HL-60/S4 (cell line): ENCODE results near the gene CCDC146.
"Not testable (repeated sequence)": the region's sequence is repeated elsewhere in the genome, so short reads cannot be mapped to it uniquely, and the experiment has no call there.

Experiments used
- in situ Hi-C: fragments of 300-500 bp; cut with MboI; formaldehyde crosslinking; loops from 2 replicates; pipeline ENCODE4 v1.14.3; 2022; ENCODE audit warnings: low sequenced_read_pairs

The CCDC146 gene

DNA sequence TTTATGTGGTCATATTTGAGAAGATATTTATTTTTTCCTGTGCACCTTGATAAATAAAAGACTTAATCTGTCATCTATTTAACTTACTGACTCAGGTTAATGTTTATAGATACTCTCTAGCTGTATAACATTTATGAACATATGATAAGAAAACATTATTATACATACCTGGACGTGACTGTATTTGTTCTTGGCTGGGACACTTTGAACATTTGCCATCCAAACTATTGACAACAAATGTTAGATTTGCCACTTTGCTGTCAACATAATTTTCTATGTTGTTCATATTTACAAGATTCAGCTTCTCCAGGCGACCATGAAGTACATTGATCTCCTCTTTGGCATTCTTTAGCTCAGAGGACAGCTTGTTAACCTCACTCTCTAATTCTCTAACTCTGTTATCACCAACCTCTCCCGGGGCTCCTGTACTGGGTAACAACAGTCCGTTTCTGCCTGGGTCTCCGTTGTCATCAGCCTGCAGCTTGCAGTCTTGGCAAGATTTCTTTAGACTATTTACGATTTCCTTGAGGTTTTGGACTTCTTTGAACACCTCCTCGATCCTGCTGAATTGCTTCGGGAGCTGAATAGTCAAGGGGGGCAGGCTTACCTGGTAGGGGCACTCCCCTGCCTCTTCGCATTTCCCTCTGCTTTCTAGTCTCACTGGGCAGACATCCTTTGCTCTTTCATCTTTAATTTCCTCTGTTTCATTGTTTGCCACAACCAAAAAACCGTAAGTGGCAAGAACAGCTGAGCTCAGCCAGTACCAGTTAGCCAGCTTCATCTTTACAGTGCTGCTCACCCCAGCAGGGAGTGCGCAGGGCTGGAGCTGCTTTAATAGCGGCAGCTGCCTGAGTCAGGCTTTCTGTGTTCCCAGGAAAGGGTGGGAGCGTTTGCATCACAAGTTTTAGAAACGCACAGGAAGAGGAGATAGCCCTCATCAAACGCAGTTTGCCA, 76.9 kb downstream of the CCDC146 start, which contains the start of gene FGL2:
Gene FGL2, minus strand, starts transcription at position 807 of the 954 bp plus-strand sequence. Its CDS starts 26 bp downstream, at position 781.
- in situ Hi-C loops: no loop called here

DNA sequence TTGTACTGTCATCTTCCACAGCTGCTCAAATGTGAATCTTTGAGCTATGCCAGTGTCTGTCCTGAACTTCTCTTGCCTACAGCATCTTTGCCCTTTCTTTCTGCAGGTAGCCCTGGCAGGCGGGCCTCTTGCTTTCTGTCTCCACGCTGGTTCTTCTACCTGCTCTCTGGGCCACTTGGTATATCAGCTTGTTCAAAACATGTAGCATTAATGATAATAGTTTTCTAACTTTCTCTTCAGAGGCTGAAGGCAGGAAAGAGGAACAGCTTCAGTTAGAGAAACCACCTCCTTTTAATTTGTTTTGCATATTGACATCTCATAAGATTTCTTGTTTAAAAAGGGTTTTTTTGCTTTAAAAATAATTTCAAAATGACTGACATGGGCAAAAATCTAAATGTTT, 78.1 kb downstream of the CCDC146 start:
- in situ Hi-C loops: no loop called here

DNA sequence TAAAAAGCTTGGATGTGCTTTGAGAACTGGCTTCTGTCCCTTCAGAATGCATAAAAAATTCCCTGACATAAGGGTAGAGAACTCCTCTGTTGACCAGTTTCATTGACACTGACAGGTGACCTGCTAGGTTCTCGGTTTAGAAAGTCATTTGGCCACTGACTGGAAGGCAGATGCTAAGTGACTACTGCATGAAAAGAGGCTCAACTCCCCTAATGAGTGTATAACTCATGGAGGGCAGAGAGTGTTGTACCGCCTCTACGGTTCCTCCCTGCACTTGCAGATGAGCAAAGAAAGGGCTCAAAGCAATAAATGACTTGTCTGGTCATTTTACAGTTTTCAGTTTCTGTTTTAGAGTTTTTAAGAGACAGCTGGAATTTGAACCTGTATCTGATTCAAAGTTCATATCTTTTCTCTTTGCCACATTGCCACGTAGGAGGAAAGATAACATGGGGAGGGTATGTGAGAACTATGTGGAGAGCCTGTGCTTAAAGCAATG, 80.1 kb downstream of the CCDC146 start:
- in situ Hi-C loops: no loop called here

DNA sequence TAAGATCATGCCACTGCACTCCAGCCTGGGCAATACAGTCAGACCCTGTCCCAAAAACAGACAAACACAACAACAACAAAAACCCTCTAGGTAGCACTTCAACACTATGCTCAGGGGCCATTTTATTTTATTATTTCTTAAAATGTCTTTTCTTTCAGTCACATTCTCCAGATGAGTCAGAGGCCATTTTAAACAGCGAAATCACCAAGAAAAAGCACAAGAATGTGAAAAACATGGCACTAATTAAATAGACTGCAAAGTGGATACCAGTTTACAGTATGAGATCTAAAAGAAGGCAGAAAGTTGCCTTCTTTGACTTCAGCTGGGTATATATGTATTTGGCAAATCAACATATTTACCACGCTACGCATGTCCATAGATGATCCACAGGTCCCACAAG, 83.3 kb downstream of the CCDC146 start:
- in situ Hi-C loops: no loop called here

DNA sequence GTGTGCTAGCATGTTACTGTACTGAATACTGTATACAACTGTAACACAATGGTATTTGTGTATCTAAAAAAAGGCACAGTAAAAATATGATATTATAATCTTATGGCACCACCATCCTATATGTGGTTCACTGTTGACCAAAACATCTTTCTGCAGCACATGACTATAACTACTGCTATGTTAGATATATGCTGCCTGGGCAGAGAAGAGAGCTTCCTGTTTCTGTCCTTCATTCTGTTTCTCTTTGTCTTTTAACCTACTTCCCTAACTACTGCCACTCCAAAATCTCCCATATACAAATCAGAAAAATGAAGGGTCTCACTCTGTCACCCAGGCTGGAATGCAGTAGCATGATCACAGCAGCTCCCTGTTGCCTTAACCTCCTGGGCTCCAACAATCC, 86.0 kb downstream of the CCDC146 start:
- in situ Hi-C loops: no loop called here

DNA sequence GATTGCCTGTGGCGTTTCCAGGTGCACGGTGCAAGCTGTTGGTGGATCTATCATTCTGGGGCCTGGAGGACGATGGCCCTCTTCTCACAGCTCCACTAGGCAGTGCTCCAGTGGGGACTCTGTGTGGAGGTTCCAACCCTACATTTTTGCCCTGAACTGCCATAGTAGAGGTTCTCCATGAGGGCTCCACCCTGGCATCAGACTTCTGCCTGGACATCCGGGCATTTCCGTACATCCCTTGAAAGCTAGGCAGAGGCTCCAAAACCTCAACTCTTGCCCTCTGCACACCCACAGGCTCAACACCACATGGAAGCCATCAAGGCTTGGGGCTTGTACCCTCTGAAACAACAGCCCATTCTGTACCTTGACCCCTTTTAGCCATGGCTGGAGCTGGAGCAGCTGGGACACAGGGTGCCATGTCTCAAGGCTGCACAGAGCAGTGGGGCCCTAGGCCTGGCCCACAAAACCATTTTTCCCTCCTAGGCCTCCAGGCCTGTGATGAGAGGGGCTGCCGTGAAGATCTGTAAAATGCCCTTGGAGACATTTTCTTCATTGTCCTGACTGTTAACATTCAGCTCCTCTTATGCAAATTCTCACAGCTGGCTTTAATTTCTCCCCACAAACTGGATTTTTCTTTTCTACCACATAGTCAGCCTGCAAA, 87.2 kb downstream of the CCDC146 start:
- in situ Hi-C loops: no loop called here

DNA sequence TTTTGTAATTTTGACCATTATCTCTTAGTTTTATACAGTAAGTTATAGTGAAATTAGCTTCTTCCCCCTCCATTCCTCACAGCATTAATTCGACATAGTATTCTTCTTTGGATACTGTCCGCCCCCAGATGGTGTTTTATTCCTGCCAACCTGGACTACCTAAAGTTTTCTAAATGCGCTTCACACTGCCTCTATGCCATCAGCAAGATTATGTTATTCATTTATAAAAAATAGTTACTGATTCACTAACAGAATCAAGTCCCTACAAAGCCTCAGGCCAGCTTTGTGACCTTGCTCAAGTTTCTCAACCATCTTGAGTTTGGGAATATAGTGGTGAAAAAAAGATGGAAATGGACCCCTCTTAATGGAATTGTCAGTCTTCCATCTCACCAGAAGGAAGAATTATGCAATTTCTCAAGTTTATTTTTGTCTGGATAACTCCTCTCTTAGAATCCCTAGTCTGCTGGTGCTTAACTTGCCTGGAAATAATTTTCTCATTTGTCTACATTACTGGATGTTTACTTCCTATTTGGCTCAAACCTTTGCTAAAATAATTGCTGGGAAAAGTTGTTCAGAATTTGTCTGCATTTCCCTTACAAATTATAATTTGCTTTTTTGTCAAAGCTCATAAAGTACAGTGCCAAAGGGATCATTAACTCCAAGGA, 93.9 kb downstream of the CCDC146 start:
- in situ Hi-C loops: no loop called here

DNA sequence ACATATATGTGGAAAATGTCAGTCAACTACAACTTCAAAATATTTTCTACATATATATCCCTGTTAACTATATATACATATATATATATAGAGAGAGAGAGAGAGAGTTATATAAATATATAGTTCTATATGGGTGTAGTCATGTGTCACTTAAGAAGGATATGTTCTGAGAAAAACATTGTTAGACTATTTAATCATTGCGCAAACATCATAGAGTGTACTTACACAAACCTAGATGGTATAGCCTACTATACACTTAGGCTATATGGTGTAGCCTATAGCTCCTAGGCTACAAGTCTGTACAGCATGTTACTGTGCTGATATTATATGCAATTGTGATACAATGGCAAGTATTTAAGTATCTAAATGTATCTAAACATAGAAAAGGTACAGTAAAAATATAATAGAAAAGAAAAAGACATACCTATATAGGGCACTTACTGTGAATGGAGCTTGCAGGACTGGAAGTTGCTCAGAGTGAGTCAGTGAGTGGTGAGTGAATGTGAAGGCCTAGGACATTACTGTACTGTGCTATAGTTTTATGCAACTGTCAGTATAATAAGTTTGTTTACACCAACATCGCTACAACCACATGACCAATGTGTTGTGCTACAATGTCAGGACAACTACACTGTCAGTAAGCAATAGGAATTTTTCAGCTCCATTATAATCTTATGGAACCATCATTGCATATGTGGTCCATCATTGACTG, 95.2 kb downstream of the CCDC146 start:
- in situ Hi-C loops: no loop called here

DNA sequence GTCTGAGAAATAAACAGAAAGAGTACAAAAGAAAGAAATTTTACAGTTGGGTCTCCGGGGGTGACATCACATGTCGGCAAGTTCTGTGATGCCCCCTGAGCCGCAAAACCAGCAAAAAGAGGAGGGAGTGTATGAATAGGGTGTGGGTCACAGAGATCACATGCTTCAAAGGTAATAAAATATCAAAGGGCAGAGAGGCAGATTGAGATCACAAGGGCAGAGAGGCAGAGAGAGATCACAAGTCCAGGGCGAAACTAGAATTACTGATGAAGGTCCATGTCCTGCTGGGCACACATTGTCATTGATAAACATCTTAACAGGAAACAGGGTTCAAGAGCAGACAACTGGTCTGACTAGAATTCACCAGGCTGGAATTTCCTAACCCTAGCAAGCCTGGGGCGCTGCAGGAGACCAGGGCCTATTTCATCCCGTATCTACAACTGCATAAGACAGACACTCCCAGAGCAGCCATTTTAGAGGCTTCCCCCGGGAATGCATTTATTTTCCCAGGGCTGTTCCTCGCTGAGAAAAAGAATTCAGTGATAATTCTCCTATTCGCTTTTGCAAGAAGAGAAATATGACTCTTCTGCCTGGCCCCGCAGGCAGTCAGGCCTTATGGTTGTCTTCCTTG, 97.4 kb downstream of the CCDC146 start:
- in situ Hi-C loops: not testable (repeated sequence)

DNA sequence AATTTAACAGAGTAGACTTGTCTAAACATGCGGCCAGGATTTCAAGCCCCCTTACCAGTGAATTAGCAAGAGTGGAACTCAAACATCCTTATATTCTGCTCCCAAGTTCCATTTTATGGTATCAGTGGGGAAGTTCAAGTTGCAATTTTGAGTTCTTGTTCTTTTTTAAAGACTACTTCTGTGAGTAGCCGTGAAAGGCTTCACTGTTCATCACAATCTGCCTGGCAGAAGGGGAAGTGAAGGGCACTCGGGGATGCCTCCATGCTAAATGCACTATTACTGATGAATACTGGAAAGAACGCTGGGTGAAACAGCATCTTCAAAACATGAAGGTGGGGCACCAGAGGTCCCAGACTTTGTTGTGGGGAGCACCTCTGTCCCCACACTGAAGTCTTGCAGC, 99.7 kb downstream of the CCDC146 start:
- in situ Hi-C loops: no loop called here

DNA sequence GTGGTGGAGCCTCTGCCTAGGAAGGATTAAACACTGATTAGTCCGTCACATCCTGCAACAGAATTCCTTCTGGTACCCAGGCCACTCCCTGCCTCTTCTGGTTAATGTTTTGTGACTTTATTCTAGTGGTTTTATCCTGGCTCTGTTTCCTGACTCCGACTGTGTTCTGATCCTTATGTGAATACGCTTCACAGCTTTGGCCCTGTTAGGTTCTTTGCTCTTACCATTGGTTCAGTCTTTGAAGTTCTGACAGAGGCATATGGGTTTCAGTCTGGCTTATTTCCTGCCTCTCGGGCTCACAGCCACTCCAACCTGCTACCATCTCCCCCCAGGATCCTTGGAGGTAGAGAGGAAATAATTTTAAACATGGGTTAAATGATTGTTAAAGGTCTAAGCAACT, 100.4 kb downstream of the CCDC146 start:
- in situ Hi-C loops: no loop called here

DNA sequence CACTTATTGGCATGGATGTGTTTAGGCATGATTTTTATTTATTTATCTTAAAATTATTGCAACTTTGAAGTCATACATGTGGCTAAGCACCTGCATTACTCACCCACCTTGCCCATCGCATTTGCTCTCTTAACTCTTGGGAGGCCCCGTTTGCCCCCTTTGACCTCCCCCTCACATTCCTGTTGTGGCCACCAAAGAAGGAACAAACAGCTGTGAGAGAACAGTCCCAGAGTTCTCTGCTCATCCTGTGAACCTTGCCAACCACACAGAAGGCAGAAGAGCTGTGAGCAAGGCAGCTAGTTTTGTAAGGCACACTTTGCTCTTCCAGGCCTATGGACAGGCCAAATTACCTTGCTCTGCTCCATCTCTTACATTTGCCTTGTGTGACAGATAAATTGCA, 100.8 kb downstream of the CCDC146 start:
- in situ Hi-C loops: no loop called here

DNA sequence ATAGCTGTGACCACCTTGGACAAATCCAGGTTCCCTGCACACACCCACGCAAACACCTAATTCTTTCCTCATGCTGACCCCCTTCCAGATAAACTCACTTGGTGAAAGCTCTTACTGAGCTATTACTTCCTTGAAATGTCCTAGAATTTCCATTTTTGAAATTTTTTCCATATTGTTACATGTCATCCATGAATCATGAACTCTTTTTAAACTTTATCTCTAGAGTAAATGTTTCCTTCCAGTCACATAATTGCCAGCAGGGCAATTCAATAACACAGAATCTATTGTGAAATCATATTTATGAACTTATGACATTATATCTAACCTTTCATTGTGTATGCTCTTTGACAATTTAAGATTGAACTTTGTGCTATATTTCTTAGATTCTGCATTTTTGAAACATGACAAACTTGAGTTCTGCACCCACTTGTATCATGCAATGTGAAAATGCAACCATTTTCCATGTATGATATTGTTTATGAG, 104.0 kb downstream of the CCDC146 start:
- in situ Hi-C loops: no loop called here

DNA sequence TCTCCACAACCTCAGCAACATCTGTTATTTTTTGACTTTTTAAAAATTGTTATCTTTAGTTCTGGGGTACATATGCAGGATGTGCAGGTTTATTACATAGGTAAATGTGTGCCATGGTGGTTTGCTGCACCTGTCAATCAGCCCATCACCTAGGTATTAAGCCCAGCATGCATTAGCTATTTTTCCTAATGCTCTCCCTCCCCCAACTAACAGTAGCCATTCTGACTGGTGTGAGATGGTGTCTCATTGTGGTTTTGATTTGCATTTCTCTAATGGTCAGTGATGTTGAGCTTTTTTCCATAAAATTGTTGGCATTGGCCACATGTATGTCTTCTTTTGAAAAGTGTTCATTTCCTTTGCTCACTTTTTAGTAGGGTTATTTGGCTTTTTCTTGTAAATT, 106.4 kb downstream of the CCDC146 start:
- in situ Hi-C loops: not testable (repeated sequence)

DNA sequence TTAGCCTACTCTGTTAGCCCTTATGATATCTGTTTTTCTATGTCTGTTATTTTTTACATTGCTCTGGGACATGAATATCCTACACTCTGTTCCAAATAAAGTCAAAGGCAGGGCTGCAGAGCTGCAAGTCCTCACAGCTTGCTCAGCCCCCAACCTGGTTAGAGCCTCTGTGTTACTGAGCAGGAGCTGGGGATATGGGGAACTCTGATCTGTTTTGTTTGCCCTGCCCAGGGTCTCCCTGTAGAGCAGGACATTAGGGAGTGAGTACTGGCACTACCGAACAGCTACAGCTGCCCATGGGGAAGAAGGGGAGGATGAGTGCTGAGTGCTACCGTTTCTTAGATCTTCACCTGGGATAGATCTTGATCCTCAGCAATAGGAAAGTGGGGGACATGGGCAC, 110.1 kb downstream of the CCDC146 start:
- in situ Hi-C loops: no loop called here

DNA sequence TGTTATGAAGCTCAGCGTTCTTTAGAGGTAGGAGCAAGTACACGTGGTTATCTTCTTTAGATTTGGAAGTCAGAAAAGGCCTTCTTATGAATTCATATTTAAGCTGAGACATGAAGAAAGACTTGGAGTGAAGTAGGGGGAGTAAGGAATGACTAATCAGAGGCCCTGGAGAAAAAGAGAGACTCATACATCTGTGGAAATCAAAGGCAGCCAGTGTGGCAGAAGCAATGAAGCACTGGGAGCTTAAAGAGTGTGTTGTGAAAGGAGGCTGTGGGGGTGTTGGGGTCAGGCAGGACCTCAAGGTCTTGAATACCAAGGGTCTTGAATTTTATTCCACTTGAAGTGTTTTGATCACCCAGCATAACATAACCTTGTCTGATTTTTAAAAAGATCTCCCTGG, 112.9 kb downstream of the CCDC146 start:
- in situ Hi-C loops: no loop called here

DNA sequence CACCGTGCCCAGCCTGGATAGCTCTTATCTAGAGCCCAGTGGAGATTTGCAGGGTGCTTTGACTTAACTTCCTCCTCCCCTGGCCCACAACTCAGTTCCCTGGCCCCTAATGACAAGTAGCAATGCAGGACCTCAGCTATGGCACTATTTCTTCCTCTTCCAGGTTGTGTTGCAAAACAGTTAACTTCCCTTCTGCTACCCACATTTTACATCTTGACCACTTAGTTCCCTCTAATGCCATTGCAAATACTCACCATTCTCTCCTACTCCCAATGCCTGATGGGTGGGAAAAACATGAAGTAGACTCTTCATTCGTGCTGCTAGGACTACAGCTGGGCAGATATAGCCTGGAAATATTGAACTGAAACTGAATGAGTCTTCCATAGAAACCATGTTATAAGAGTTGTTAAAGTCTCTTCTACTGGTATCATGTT, 116.3 kb downstream of the CCDC146 start:
- in situ Hi-C loops: no loop called here

DNA sequence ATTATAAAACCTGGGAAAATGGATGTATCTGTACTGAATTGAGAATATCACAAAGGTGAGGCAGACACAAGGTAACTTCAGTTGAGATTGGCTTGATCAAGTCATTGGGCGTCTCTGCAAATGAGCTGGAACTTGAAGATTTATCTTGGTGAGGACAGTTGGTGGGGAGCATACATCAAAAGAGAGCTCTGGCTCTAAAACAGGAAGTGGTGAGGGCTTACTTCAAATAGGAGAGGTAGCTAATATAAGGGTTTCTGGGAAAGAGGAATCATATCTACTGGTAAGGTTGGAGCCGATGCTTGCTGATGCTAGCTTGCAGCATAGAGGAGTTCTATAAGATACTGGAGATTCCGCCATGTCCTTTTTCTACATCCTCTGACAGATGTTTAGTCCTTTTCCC, 117.1 kb downstream of the CCDC146 start:
- in situ Hi-C loops: no loop called here

DNA sequence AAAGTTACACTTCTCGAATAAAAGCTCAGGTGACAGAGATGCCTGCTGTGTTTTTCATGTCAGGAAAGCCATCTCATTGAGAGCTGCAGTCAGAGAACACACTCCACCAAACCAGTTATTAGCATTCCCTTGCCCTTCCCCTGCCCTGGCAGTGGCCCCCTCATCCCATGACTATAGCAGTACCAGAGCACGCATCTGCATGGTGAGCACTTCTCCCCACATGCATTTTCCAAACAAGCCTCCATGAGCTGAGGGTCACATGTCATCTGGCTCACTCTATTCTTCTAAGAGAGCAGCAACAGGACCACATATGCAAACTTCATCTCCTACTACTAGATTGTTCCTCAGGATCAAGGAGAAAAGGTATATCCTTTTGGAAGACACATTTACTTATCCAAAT, 119.7 kb downstream of the CCDC146 start:
- in situ Hi-C loops: loop anchor here (10.0 kb wide), 1 partner anchor 117 kb away; the partner anchor contains the start of gene CCDC146

DNA sequence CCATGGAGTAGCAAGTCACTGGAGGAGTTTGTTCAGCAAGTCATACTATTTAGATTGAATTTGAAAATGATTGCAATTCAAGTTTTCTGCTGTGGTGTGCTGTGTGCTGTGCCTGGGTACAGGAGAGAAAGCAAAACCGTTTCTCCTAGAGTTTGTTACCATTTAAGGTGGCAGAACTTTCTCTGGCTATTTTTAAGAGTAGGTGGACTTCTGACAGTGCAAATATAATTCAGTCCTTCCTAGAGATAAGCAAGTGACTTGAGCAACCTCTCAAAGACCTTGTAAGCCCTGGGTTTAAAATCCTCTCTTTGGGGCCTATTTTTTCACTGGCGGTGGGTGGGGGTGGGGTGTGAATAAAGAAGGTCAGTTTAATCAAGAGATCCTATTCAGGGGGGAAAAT, 120.1 kb downstream of the CCDC146 start:
- in situ Hi-C loops: loop anchor here (10.0 kb wide), 1 partner anchor 118 kb away; the partner anchor contains the start of gene CCDC146
